AG08396 (cell line): Measurements from ENCODE around the gene PIGK.
"Not testable (repeated sequence)": the region's sequence is repeated elsewhere in the genome, so short reads cannot be mapped to it uniquely, and the experiment has no call there.

Experiments
- DNase-seq: peaks from one replicate; pipeline ENCODE4 v3.0.0; 2012; ENCODE audit warnings: low spot score, mixed read lengths

PIGK gene

GRCh38 chr1:77219166-77219887 lies at the start of gene PIGK:
Gene PIGK (minus strand): TSS chr1:77219430. CDS start chr1:77219402, 28 bp downstream.
- peak; percentile 83 for DNase-seq

GRCh38 chr1:77267035-77267434 lies 47.8 kb upstream of the PIGK start:
- no peak for DNase-seq

- DNase-seq = no peak
Observed at GRCh38 chr1:77265180-77265579, 46.0 kb upstream of the PIGK start.

GRCh38 chr1:77263708-77264107 lies 44.5 kb upstream of the PIGK start:
- no peak for DNase-seq

GRCh38 chr1:77253211-77253610 lies 34.0 kb upstream of the PIGK start:
- no peak for DNase-seq

- DNase-seq = no peak
Observed at GRCh38 chr1:77250126-77250525, 30.9 kb upstream of the PIGK start.

- DNase-seq = peak; percentile 5
Observed at GRCh38 chr1:77245830-77246229, 26.6 kb upstream of the PIGK start.

GRCh38 chr1:77239311-77239710 lies 20.1 kb upstream of the PIGK start:
- DNase-seq = no peak

- DNase-seq = no peak
Observed at GRCh38 chr1:77238462-77238861, 19.2 kb upstream of the PIGK start.

GRCh38 chr1:77234943-77235342 lies 15.7 kb upstream of the PIGK start:
- no peak for DNase-seq

GRCh38 chr1:77234096-77234495 lies 14.9 kb upstream of the PIGK start:
- no peak for DNase-seq

GRCh38 chr1:77232829-77233228 lies 13.6 kb upstream of the PIGK start:
- DNase-seq = no peak

- DNase-seq = no peak
Observed at GRCh38 chr1:77230051-77230450, 10.8 kb upstream of the PIGK start.

- no peak for DNase-seq
Observed at GRCh38 chr1:77228836-77229235, 9.6 kb upstream of the PIGK start.

GRCh38 chr1:77227381-77227780 lies 8.2 kb upstream of the PIGK start:
- no peak for DNase-seq

- DNase-seq = no peak
Observed at GRCh38 chr1:77222496-77222895, 3.3 kb upstream of the PIGK start.

GRCh38 chr1:77220687-77221463 lies 1.6 kb upstream of the PIGK start:
- DNase-seq = peak; percentile 5

GRCh38 chr1:77218477-77219165 lies 609 bp downstream of the PIGK start:
- DNase-seq = no peak

GRCh38 chr1:77204043-77204442 lies 15.2 kb downstream of the PIGK start:
- not testable (repeated sequence) for DNase-seq

- no peak for DNase-seq
Observed at GRCh38 chr1:77202751-77203150, 16.5 kb downstream of the PIGK start.

- no peak for DNase-seq
Observed at GRCh38 chr1:77200806-77201205, 18.4 kb downstream of the PIGK start.

- no peak for DNase-seq
Observed at GRCh38 chr1:77200293-77200692, 18.9 kb downstream of the PIGK start.

- no peak for DNase-seq
Observed at GRCh38 chr1:77197351-77197750, 21.9 kb downstream of the PIGK start.
